Mesothelial cell of epicardium (in vitro differentiated cells): Measurements from ENCODE around the gene TRIM41. TPM values are rescaled to one million over a fixed set of nuclear protein-coding genes. Genes with fewer than 3 reads are reported as not detected.
A peak's percentile ranks its signal among the peaks of the same experiment; 100 is the strongest.

Experiments
- DNase-seq, 2 experiments: peaks; one replicate each; pipeline ENCODE4 v3.0.0; 2021; ENCODE audit warnings: low spot score in 2 of 2; ENCODE audit not compliant: unreplicated experiment in 2 of 2
- H3K27ac Mint-ChIP-seq: 2 replicates; pipeline ENCODE4 v1.8.0; 2021; ENCODE audit warnings: mixed read lengths
- H3K27me3 Mint-ChIP-seq: 2 replicates; pipeline ENCODE4 v1.8.0; 2021; ENCODE audit warnings: low read depth, mixed read lengths
- H3K36me3 Mint-ChIP-seq: 2 replicates; pipeline ENCODE4 v1.8.0; 2021; ENCODE audit warnings: mixed read lengths
- H3K4me1 Mint-ChIP-seq: 2 replicates; pipeline ENCODE4 v1.8.0; 2021; ENCODE audit warnings: mixed read lengths
- H3K4me3 Mint-ChIP-seq: 2 replicates; pipeline ENCODE4 v1.8.0; 2021; ENCODE audit warnings: mild to moderate bottlenecking, moderate library complexity, mixed read lengths
- H3K9me3 Mint-ChIP-seq: 2 replicates; pipeline ENCODE4 v1.8.0; 2021; ENCODE audit warnings: mixed read lengths
- total RNA-seq: library from RNA; stranded (reverse); gene quantifications from 3 replicates; pipeline ENCODE4 v1.2.1, GENCODE V29; 2021
- TF ChIP-seq, protein P1 (sequence below): fragments of 200-600 bp; sonication (generic); IDR thresholded peaks from one replicate; pipeline ENCODE4 v1.5.0; 2021; ENCODE audit warnings: antibody characterized with exemption; ENCODE audit not compliant: unreplicated experiment

TRIM41 gene
- total RNA-seq, 1 donor from 2014 or later = 27.9 TPM

- TF ChIP-seq, protein P1, sequence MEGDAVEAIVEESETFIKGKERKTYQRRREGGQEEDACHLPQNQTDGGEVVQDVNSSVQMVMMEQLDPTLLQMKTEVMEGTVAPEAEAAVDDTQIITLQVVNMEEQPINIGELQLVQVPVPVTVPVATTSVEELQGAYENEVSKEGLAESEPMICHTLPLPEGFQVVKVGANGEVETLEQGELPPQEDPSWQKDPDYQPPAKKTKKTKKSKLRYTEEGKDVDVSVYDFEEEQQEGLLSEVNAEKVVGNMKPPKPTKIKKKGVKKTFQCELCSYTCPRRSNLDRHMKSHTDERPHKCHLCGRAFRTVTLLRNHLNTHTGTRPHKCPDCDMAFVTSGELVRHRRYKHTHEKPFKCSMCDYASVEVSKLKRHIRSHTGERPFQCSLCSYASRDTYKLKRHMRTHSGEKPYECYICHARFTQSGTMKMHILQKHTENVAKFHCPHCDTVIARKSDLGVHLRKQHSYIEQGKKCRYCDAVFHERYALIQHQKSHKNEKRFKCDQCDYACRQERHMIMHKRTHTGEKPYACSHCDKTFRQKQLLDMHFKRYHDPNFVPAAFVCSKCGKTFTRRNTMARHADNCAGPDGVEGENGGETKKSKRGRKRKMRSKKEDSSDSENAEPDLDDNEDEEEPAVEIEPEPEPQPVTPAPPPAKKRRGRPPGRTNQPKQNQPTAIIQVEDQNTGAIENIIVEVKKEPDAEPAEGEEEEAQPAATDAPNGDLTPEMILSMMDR = no peak
- peaks cover 73% of the 10 kb centered on the region for H3K27me3 Mint-ChIP-seq
- H3K9me3 Mint-ChIP-seq = no peaks in the 10 kb centered on the region
- H3K4me1 Mint-ChIP-seq = peaks cover 22% of the 10 kb centered on the region
- H3K36me3 Mint-ChIP-seq = no peaks in the 10 kb centered on the region
- H3K4me3 Mint-ChIP-seq = peak overlapping the region; percentile 75
- H3K27ac Mint-ChIP-seq = no peak overlapping the region
- DNase-seq = no peak
Observed at GRCh38 chr5:181203093-181203711, 19.9 kb upstream of the TRIM41 start.

DNA sequence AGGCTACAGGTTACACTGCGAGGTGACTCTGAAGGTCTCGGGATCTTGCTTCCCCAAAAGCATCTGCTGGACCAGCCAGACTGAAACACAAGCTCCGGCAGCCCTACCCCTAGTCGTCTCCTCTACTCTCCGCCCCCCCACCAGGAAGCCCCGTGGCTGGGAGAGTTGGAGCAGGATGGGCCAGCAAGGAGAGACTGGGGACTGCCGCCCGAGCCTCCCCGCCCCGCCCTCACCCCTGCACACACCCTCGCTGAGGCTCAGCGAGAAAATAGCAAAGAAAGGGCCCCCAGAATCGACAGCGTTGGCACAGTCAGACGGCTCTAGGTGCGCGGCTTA lies 19.3 kb upstream of the TRIM41 start:
- H3K36me3 Mint-ChIP-seq = no peaks in the 10 kb centered on the region
- TF ChIP-seq, protein P1 = no peak
- H3K4me1 Mint-ChIP-seq = peaks cover 18% of the 10 kb centered on the region
- peak overlapping the region; percentile 75 for H3K4me3 Mint-ChIP-seq
- H3K9me3 Mint-ChIP-seq = no peaks in the 10 kb centered on the region
- H3K27ac Mint-ChIP-seq = no peak overlapping the region
- no peak for DNase-seq
- peaks cover 68% of the 10 kb centered on the region for H3K27me3 Mint-ChIP-seq

GRCh38 chr5:181204113-181204825 lies 18.8 kb upstream of the TRIM41 start:
- TF ChIP-seq, protein P1 = no peak
- no peak overlapping the region for H3K27ac Mint-ChIP-seq
- peak overlapping the region; percentile 75 for H3K4me3 Mint-ChIP-seq
- H3K36me3 Mint-ChIP-seq = no peaks in the 10 kb centered on the region
- H3K4me1 Mint-ChIP-seq = peaks cover 18% of the 10 kb centered on the region
- H3K27me3 Mint-ChIP-seq = peaks cover 66% of the 10 kb centered on the region
- no peak for DNase-seq
- H3K9me3 Mint-ChIP-seq = no peaks in the 10 kb centered on the region

DNA sequence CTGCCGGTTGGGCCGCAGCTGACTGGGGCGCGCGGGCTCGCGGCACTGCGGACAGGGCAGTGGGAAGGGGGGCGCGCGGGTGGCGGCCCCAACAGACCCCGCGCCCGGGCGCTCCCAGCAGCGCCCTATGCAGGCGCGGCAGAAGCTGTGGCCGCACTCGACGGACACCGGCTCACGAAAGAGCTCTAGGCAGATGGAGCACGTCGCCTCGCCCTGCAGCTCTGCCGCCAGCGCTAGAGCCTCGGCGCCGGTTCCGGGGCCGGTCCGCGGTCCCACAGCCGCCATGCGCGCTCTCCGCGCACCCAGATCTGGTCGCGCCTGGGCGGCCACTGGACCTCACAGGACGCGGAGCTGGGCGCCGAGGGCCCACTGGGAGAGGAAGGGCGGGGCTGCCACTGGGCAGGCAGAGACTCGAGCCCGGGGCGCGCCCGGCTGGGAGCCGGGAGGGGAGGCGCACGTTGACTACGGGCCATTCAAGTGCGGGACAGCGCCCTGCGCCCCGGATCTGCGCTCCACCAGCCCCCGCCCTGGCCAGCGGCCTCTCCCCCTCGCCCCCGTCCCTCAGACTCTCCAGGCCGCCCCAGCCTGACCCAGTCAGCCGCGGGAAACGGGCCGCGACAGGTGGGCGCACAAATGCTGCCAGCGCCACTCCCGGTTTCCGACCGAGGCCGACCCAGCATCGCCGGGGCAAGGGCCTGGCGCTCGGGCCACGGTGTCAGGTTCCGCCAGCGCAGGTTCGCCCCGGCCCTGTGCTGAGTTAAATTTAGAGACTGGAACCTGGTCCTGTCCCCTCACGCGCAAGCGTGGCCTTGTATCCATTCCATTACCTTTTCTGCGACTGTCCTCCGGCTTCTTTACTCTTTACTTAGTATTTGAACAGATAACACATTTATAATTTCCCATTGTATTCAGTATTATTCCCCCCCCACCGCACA lies 18.0 kb upstream of the TRIM41 start, which contains the start of gene TRIM7:
Gene TRIM7, minus strand, starts transcription at position 371 of the 935 bp plus-strand sequence. Its CDS starts 86 bp downstream, at position 285.
- Mint-ChIP-seq H3K36me3 (no peaks in the 10 kb centered on the region), H3K4me3 (peak within 1 kb of the TSS; percentile 75), H3K27ac (peak within 1 kb of the TSS; percentile 94), H3K4me1 (peaks cover 18% of the 10 kb centered on the region), H3K27me3 (peaks cover 59% of the 10 kb centered on the region), H3K9me3 (no peaks in the 10 kb centered on the region)
- TF ChIP-seq, protein P1 = no peak
- DNase-seq = no peak

GRCh38 chr5:181205761-181206649 lies 17.1 kb upstream of the TRIM41 start:
- no peaks in the 10 kb centered on the region for H3K36me3 Mint-ChIP-seq
- TF ChIP-seq, protein P1 = no peak
- H3K4me3 Mint-ChIP-seq = peak overlapping the region; percentile 73
- H3K9me3 Mint-ChIP-seq = no peaks in the 10 kb centered on the region
- no peak for DNase-seq
- H3K4me1 Mint-ChIP-seq = peaks cover 18% of the 10 kb centered on the region
- peaks cover 50% of the 10 kb centered on the region for H3K27me3 Mint-ChIP-seq
- H3K27ac Mint-ChIP-seq = peak overlapping the region; percentile 94
